ENCODE measurements around the gene CNIH1.
"Not testable (repeated sequence)": the region's sequence is repeated elsewhere in the genome, so short reads cannot be mapped to it uniquely, and the experiment has no call there.

Gene CNIH1

DNA sequence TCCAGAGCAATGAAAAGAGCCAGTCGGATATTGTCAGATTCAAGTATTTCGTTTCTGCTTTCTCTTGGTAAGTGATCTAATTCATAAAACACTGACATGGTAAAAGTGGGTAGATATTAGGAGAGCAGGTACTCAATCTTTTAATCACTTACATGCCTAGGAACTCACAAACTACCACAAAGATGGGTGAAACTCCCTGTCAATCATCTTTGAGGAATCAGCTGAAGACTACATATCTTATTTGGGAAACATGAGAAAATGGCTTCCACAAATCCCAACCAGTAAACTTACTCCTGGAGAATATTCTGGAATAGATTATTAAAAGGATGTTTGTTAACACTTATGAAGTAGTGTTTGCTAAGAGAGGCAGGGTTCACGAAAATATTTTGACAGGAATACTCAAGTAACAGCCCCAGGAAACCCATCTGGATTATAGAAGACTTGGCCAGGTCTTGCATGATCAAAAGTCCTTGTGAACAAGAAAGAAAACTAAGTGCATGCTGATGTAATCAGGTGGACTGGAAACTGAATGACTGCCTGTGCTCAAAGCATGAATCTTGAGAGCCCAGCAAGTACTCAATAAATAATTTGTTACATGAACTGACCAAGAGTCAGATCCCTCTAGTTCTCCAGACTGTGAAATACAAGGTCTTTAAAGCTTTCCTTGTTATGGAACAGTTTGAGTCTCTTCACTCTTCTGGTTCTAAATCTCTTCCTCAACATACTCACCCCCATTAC, 15.5 kb downstream of the CNIH1 start:
- DNase-seq = no peak

DNA sequence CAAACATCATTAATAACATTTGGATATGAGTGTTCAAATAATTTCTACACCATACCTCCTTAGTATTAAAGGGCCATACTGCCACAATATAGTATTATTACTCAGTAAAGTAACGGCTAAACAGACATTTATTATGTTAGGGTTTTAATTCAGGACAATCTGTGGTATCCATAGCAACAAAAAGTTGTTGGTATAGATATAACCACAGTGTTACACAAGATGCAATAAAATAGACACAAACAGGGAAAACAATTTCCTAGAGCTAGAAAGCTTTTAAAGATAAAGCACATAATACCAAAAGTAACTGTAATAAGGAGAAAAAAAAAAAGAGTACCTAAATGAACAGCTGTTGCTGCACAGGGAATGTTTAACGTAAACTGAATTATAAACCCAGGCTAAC, 16.1 kb downstream of the CNIH1 start:
- no peak for DNase-seq

DNA sequence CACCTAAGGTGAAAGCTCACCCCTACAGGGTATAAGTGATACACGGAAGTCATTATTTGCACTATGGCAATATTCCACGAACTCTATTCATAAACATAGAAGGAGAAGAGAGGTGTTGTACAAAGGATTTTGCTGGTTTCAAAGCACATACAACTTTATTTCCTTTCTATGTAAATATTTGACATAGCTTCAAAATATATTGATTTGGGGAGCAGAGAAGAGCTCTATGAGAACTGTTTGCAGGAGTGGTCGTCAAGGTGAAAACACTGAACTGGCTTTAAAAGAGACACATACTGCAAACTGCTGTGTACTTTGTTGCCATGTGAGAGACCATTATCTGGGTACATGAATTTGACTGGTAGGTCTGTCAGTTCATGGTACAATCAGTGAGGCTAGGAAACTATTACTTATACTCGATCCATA, 16.7 kb downstream of the CNIH1 start:
- no peak for DNase-seq

- DNase-seq = no peak
Observed at GRCh38 chr14:54423991-54424390, 17.2 kb downstream of the CNIH1 start.

DNA sequence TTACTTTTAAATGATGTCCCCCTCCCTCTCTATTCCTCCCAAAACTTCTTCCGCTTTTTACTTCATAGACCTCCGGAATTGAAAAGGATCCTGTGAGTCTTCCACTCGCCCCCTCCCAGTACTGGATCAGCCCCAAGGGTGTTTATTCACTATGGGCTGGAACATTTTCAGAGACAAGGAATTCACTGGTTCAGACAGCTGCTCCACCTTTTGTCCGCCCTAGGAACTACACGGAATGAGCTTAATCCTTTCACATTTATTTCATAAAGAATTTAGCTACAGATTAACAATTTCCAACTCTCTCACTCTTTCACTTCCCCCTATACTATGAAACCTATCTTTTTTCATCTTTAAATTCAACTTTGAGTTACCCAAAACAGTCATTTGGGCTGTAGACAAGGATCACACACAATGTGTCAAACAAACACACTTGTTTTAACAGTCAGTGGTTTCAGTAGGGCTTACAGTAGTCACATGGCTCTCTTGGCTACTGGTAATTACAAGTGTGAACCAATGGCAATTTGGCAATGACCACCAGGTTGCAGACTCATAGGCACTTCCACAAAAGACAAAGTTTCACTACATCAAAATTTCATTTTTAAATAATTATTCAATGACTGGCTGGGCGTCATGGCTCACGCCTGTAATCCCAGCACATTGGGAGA, 20.6 kb downstream of the CNIH1 start:
- peak; percentile 32 for DNase-seq

- DNase-seq = no peak
Observed at GRCh38 chr14:54411371-54411770, 29.8 kb downstream of the CNIH1 start.

GRCh38 chr14:54410215-54410614, 31.0 kb downstream of the CNIH1 start:
- DNase-seq = no peak

- DNase-seq = not testable (repeated sequence)
Observed at GRCh38 chr14:54403401-54404005, 37.7 kb downstream of the CNIH1 start.

DNA sequence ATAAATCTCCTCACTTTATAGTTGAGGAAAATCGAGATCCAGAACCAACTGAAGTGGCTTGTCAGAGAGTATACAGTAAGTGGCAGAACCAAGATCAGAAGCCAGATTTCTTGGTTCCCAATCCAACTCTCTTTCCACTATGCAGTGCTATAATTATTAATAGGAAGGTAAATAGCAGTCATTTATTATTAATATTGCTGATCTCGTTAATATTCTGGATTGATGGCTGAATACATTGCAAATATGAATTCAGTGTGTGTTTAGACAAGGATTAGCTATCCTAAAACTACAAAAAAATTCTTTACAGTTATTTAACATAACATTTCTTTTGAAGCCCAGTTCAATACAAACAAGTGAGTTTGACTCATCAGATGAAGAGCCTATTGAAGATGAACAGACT, 41.6 kb downstream of the CNIH1 start:
- no peak for DNase-seq

- peak; percentile 98 for DNase-seq
Observed at GRCh38 chr14:54396493-54397335, 44.5 kb downstream of the CNIH1 start, which contains the start of gene CDKN3. CDKN3 (plus strand) TSS chr14:54397007; CDS start chr14:54397069, 62 bp downstream.

DNA sequence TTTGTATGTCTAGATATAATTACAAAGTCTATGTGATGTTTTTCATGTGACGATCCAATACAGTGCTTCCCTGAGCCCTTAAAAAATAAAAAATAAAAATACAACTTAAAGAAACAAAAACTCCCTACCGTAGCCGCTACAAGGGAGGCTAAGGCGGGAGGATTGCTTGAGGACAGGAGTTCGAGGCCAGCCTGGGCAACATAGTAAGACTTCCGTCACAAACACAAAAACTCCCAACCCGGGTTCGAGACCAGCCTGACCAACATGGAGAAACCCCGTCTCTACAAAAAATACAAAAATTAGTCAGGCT, 45.0 kb downstream of the CNIH1 start:
- DNase-seq = no peak

DNA sequence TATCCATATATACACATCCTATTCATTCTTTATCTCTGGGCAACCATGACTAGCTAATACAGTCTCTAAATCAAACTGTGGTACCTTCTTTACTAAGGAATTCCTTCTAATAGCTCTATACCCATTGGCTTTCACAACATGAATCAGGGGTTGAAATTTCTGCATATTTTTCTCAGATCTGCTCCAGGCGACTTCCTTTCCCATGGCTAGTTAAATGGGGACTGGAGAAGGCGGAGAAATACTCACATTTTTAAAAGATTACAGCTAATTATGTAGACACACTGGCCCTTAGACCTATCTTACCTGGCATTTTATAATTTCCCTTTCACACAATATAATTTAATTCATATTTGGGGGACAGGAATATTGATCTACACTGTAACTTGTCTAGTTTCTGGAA, 45.5 kb downstream of the CNIH1 start:
- no peak for DNase-seq

DNA sequence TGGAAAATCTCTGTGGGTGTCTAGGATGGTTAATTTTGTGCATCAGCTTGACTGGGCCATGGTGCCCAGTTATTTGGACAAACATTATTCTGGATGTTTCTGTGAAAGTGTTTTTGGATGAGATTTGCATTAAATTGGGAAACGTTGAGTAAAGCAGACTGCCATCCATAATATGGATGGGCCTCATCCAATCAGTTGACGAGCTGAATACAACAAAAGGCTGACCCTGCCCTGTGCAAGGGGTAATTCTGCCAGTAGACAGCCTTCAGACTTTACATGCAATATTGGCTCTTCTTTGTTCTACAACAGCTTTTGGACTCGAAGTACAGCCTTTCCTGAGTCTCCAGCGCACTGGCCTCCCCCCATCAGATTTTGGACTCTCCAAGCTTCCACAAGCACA, 45.9 kb downstream of the CNIH1 start:
- no peak for DNase-seq

GRCh38 chr14:54394596-54394995, 46.6 kb downstream of the CNIH1 start:
- no peak for DNase-seq

DNA sequence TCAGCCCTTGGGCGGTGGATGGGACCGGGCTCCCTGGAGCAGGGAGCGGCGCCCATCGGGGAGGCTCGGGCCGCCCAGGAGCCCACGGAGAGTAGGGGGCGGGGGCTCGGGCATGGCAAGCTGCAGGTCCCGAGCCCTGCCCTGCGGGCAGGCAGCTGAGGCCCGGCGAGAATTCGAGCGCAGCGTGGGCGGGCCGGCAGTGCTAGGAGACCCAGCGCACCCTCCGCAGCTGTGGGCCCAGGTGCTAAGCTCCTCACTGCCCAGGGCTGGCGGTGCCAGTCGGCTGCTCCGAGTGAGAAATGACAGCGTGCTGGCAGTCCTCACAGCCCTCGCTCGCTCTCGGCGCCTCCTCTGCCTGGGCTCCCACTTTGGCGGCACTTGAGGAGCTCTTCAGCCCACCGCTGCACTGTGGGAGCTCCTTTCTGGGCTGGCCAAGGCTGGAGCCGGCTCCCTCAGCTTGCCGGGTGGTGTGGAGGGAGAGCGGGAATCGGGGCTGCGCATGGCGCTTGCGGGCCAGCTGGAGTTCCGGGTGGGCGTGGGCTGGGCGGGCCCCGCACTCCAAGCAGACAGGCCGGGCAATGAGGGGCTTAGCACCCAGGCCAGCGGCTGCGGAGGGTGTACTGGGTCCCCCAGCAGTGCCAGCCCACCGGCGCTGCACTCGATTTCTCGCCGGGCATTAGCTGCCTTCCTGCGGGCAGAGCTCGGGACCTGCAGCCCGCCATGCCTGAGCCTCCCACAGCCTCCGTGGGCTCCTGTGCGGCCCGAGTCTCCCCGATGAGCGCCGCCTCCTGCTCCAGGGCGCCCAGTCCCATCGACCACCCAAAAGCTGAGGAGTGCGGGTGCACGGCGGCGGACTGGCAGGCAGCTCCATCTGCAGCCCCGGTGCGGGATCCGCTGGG, 47.9 kb downstream of the CNIH1 start:
- DNase-seq = not testable (repeated sequence)

GRCh38 chr14:54392131-54392859, 48.9 kb downstream of the CNIH1 start:
- no peak for DNase-seq

DNA sequence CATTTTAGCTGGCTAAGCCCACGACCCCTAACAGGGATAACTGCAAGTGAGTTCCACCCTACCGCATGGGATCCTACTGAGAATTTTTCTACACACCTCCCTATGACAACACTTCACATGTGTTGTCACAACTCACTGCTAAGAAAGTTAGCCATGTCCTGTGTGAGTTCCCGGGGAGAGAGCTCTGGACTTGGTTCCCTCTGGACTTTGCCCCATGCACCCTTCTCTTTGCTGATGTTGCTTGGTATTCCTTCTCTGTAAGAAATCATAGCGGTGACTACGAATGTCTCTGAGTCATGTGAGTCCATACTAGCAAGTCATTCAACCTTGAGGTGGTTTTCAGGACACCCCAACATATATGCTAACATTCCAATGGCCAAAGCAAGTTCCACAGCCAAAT, 53.8 kb downstream of the CNIH1 start:
- DNase-seq = no peak

DNA sequence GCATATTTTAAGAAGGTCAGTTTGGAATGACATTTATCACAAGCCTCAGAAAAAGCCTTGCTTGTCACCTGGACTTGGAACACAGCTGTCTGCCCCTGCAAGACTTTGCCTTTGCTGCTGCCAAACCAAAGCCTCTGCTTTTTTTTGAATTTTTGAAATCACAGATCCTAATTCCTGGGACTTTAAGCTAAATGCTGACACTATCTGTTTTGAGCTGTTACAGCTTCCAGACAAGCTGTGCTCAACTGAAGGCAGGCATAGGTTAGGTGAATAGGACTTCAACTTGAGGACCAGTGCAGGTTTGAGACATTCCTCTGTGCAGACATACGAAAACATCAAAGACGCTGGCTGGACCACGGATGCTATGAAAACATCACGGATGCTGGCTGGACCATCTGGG, 55.6 kb downstream of the CNIH1 start:
- DNase-seq = no peak

- no peak for DNase-seq
Observed at GRCh38 chr14:54383835-54384234, 57.3 kb downstream of the CNIH1 start.

DNA sequence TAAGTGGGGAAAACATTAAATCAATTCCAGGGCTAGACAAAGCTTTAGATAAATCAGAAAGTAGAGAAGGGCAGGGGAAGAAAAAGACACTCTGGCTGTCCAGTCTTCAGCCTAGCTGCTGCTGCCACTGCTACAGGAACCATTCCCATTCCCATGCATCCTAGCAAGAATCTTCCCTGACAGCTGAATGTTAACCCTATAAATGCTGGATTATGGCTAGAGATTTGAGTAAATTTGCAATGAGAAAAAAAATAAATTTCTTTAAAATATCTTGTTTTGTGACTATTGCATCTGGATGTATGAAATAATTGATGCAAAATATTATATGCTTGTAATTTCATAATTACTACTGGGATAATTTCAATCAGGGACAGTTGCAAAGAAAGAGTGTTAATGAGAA, 59.4 kb downstream of the CNIH1 start:
- no peak for DNase-seq

- DNase-seq = not testable (repeated sequence)
Observed at GRCh38 chr14:54380558-54380957, 60.6 kb downstream of the CNIH1 start.

DNA sequence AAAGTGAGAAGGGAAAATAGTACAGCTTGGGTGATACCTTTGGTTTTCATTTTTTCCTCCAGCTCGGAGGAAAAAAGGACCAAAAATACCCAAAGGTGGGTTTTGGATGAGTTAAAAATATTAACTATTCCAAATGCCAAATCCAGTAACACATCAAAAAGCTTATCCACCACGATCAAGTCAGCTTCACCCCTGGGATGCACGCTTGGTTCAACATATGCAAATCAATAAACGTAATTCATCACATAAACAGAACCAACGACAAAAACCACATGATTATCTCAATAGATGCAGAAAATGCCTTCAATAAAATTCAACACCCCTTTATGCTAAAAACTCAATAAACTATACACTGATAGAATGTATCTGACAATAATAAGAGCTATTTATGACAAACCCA, 62.3 kb downstream of the CNIH1 start:
- not testable (repeated sequence) for DNase-seq

All from CD4-positive, alpha-beta T cell treated with Interleukin-17A for 4 hours (primary cell).